H9 (cell line): ENCODE results near the gene KCNIP3. TPM values are rescaled to one million over a fixed set of nuclear protein-coding genes. Genes with fewer than 3 reads are reported as not detected.

Experiments
- DNase-seq: peaks from one replicate; pipeline ENCODE4 v3.0.0-alpha.2; 2017
- H2AFZ ChIP-seq: one replicate; pipeline ENCODE4 v1.6.1; 2013; ENCODE audit warnings: mild to moderate bottlenecking, low read length, control low read depth, moderate library complexity
- H2AK5ac ChIP-seq: 2 replicates; pipeline ENCODE4 v1.6.1; 2013; ENCODE audit warnings: low read length, control low read depth, mixed read lengths; ENCODE audit not compliant: insufficient read length
- H2BK120ac ChIP-seq: one replicate; pipeline ENCODE4 v1.6.1; 2013; ENCODE audit warnings: low read depth, mild to moderate bottlenecking, low read length, control low read depth, inconsistent platforms; ENCODE audit not compliant: poor library complexity, severe bottlenecking
- H2BK12ac ChIP-seq: 2 replicates; pipeline ENCODE4 v1.6.1; 2013; ENCODE audit warnings: low read length, control low read depth, mixed read lengths, low read depth; ENCODE audit not compliant: insufficient read length
- H2BK15ac ChIP-seq: 2 replicates; pipeline ENCODE4 v1.6.1; 2013; ENCODE audit warnings: low read depth, low read length, control low read depth
- H2BK20ac ChIP-seq: one replicate; pipeline ENCODE4 v1.6.1; 2013; ENCODE audit warnings: low read depth, mild to moderate bottlenecking, low read length, control low read depth, inconsistent platforms; ENCODE audit not compliant: poor library complexity, severe bottlenecking
- H2BK5ac ChIP-seq: 2 replicates; pipeline ENCODE4 v1.6.1; 2013; ENCODE audit warnings: low read length, control low read depth, mixed read lengths; ENCODE audit not compliant: insufficient read length
- H3K14ac ChIP-seq: 2 replicates; pipeline ENCODE4 v1.6.1; 2013; ENCODE audit warnings: low read length, control low read depth; ENCODE audit not compliant: insufficient read depth
- H3K18ac ChIP-seq: 2 replicates; pipeline ENCODE4 v1.6.1; 2013; ENCODE audit warnings: low read depth, mild to moderate bottlenecking, mixed read lengths, low read length, control low read depth; ENCODE audit not compliant: insufficient read length
- H3K23ac ChIP-seq: 2 replicates; pipeline ENCODE4 v1.6.1; 2013; ENCODE audit warnings: low read length, control low read depth, mixed read lengths, low read depth; ENCODE audit not compliant: insufficient read length
- H3K23me2 ChIP-seq: 2 replicates; pipeline ENCODE4 v1.6.1; 2013; ENCODE audit warnings: low read depth, mild to moderate bottlenecking, mixed read lengths, low read length, control low read depth; ENCODE audit not compliant: insufficient read length, poor library complexity, severe bottlenecking
- H3K27ac ChIP-seq: 2 replicates; pipeline ENCODE4 v1.5.1; 2013; ENCODE audit warnings: low read length, control low read depth, mixed read lengths, low read depth; ENCODE audit not compliant: insufficient read length
- H3K27me3 ChIP-seq: 2 replicates; pipeline ENCODE4 v1.6.1; 2013; ENCODE audit warnings: low read length, control low read depth, inconsistent platforms; ENCODE audit not compliant: insufficient read depth
- H3K4ac ChIP-seq: 2 replicates; pipeline ENCODE4 v1.6.1; 2013; ENCODE audit warnings: low read depth, mild to moderate bottlenecking, control low read depth, inconsistent platforms, low read length, moderate library complexity
- H3K4me1 ChIP-seq: 2 replicates; pipeline ENCODE4 v1.6.1; 2013; ENCODE audit warnings: low read length, control low read depth, inconsistent platforms; ENCODE audit not compliant: insufficient read depth
- H3K4me2 ChIP-seq: 2 replicates; pipeline ENCODE4 v1.6.1; 2013; ENCODE audit warnings: low read length, control low read depth, mixed read lengths; ENCODE audit not compliant: insufficient read length, insufficient read depth
- H3K56ac ChIP-seq: 2 replicates; pipeline ENCODE4 v1.6.1; 2013; ENCODE audit warnings: low read depth, mild to moderate bottlenecking, mixed read lengths, low read length, control low read depth; ENCODE audit not compliant: insufficient read length
- H3K79me1 ChIP-seq: 2 replicates; pipeline ENCODE4 v1.6.1; 2013; ENCODE audit warnings: low read depth, mild to moderate bottlenecking, moderate library complexity, low read length, control low read depth, inconsistent platforms; ENCODE audit not compliant: insufficient read depth, poor library complexity, severe bottlenecking
- H3K79me2 ChIP-seq: 2 replicates; pipeline ENCODE4 v1.6.1; 2013; ENCODE audit warnings: low read length, control low read depth, inconsistent platforms; ENCODE audit not compliant: insufficient read depth
- H3K9ac ChIP-seq: 2 replicates; pipeline ENCODE4 v1.6.1; 2013; ENCODE audit warnings: low read length, control low read depth, mixed read lengths; ENCODE audit not compliant: insufficient read length; ENCODE audit errors: extremely low read depth
- H3K9me3 ChIP-seq: one replicate; pipeline ENCODE4 v1.6.1; 2013; ENCODE audit warnings: low read depth, low read length, inconsistent platforms; ENCODE audit not compliant: control insufficient read depth
- H3T11ph ChIP-seq: one replicate; pipeline ENCODE4 v1.6.1; 2013; ENCODE audit warnings: mild to moderate bottlenecking, low read length, control low read depth, inconsistent platforms
- H4K20me1 ChIP-seq: one replicate; pipeline ENCODE4 v1.6.1; 2013; ENCODE audit not compliant: control insufficient read depth, insufficient read length, insufficient read depth
- H4K5ac ChIP-seq: 2 replicates; pipeline ENCODE4 v1.6.1; 2013; ENCODE audit warnings: low read depth, mild to moderate bottlenecking, mixed read lengths, low read length, control low read depth; ENCODE audit not compliant: insufficient read length
- H4K8ac ChIP-seq: replicated peaks from 2 replicates; pipeline ENCODE4 v1.6.1; 2013; ENCODE audit warnings: low read length, control low read depth, mixed read lengths, low read depth; ENCODE audit not compliant: insufficient read length
- H4K91ac ChIP-seq: 2 replicates; pipeline ENCODE4 v1.6.1; 2013; ENCODE audit warnings: low read depth, mild to moderate bottlenecking, moderate library complexity, mixed read lengths, low read length, control low read depth; ENCODE audit not compliant: insufficient read length
- H3K27ac Mint-ChIP-seq, 3 experiments: 2 replicates in 2 of 3; 3 replicates in 1 of 3; pipeline ENCODE4 v1.8.0; 2020 to 2021; ENCODE audit warnings: mixed read lengths in 3 of 3, mild to moderate bottlenecking in 1 of 3, moderate library complexity in 1 of 3
- H3K27me3 Mint-ChIP-seq: 2 replicates; pipeline ENCODE4 v1.8.0; 2021; ENCODE audit warnings: low read depth, mild to moderate bottlenecking, moderate library complexity, mixed read lengths
- H3K36me3 Mint-ChIP-seq, 3 experiments: 2 replicates in 2 of 3; 3 replicates in 1 of 3; pipeline ENCODE4 v1.8.0; 2020 to 2021; ENCODE audit warnings: low read depth in 3 of 3, mixed read lengths in 3 of 3; ENCODE audit not compliant: insufficient read depth in 1 of 3
- H3K4me1 Mint-ChIP-seq, 2 experiments: 2 replicates each; pipeline ENCODE4 v1.8.0; 2020; ENCODE audit warnings: mixed read lengths in 2 of 2
- H3K4me3 Mint-ChIP-seq, 2 experiments: 2 replicates in 1 of 2; 3 replicates in 1 of 2; pipeline ENCODE4 v1.8.0; 2020 to 2021; ENCODE audit warnings: mild to moderate bottlenecking in 2 of 2, mixed read lengths in 2 of 2, moderate library complexity in 1 of 2
- H3K9me3 Mint-ChIP-seq, 2 experiments: 2 replicates in 1 of 2; 3 replicates in 1 of 2; pipeline ENCODE4 v1.8.0; 2020; ENCODE audit warnings: mild to moderate bottlenecking in 2 of 2, mixed read lengths in 2 of 2, moderate library complexity in 1 of 2
- CTCF ChIP-seq: fragments of 200-600 bp; sonication (generic); conservative IDR thresholded peaks from 3 replicates; pipeline ENCODE4 v1.8.0; 2021; ENCODE audit warnings: antibody characterized with exemption, mild to moderate bottlenecking
- WGBS: extraction: QIAGEN DNeasy Blood & Tissue Kit; methylation state at CpG from one replicate; pipeline ENCODE4 v1.1.7; 2013; ENCODE audit warnings: missing lambda C conversion rate, low lambda C conversion rate, mixed read lengths; ENCODE audit not compliant: insufficient read length; ENCODE audit errors: extremely low coverage; 5-methylcytosine and 5-hydroxymethylcytosine counted together
- total RNA-seq: library from RNA; stranded (reverse); gene quantifications from 2 replicates; pipeline ENCODE4 v1.2.1, GENCODE V29; 2021

Gene KCNIP3
- total RNA-seq, 1 experiment from 2014 or later: 1.5 TPM

GRCh38 chr2:95333888-95334338 is 36.8 kb downstream of the KCNIP3 start:
- H2AK5ac ChIP-seq: no peak overlapping the region
- H4K91ac ChIP-seq: no peak overlapping the region
- no peak overlapping the region for H2BK15ac ChIP-seq
- TF ChIP-seq CTCF: no peak
- Mint-ChIP-seq H3K4me1 (peaks cover 0 to 7% of the 10 kb centered on the region in 2 experiments; a peak in 1 of 4 replicates), H3K36me3 (no peaks in the 10 kb centered on the region), H3K27ac (no peak overlapping the region), H3K4me3 (no peak overlapping the region), H3K9me3 (no peaks in the 10 kb centered on the region), H3K27me3 (peaks cover 22% of the 10 kb centered on the region)
- WGBS: no CpG with 5 or more reads among the region's 11 CpGs
- no peak overlapping the region for H3K4ac ChIP-seq
- no peak overlapping the region for H3T11ph ChIP-seq
- H3K27ac ChIP-seq: no peak overlapping the region
- H3K18ac ChIP-seq: no peak overlapping the region
- H3K27me3 ChIP-seq: no peaks in the 10 kb centered on the region
- H2BK12ac ChIP-seq: no peak overlapping the region
- no peak overlapping the region for H3K23ac ChIP-seq
- no peak overlapping the region for H4K8ac ChIP-seq
- no peak overlapping the region for H3K56ac ChIP-seq
- H4K5ac ChIP-seq: no peak overlapping the region
- H3K14ac ChIP-seq: no peak overlapping the region
- no peak overlapping the region for H2BK20ac ChIP-seq
- no peaks in the 10 kb centered on the region for H3K79me1 ChIP-seq
- no peaks in the 10 kb centered on the region for H3K23me2 ChIP-seq
- no peak for DNase-seq
- no peaks in the 10 kb centered on the region for H3K79me2 ChIP-seq
- H2BK120ac ChIP-seq: no peak overlapping the region
- H3K4me2 ChIP-seq: no peak overlapping the region
- no peak overlapping the region for H2BK5ac ChIP-seq
- no peaks in the 10 kb centered on the region for H3K9me3 ChIP-seq
- no peak overlapping the region for H2AFZ ChIP-seq
- H3K9ac ChIP-seq: no peak overlapping the region
- H3K4me1 ChIP-seq: no peaks in the 10 kb centered on the region
- H4K20me1 ChIP-seq: no peaks in the 10 kb centered on the region
